HCT116 (cell line): ENCODE results near the gene MUSTN1. TPM values are rescaled to one million over a fixed set of nuclear protein-coding genes. Genes with fewer than 3 reads are reported as not detected.

Experiments
- ATAC-seq: fragments of 200-7000 bp; cut with Tn5 transposase; 2 replicates; pipeline ENCODE4 v1.9.1; 2020; ENCODE audit warnings: mild to moderate bottlenecking, moderate library complexity
- BruUV-seq: library from RNA; stranded (reverse); fragments of 400-500 nt; replicated peaks from 2 replicates; lab custom pipeline; 2021; lab: Mats Ljungman, UMichigan
- CTCF ChIA-PET: fragments of 300-600 bp; sonication (Branson Sonifier 250); formaldehyde crosslinking; loops from one replicate; lab custom pipeline; 2021; ENCODE audit warnings: antibody characterized with exemption; lab: Charles Lee
- POLR2A ChIA-PET: fragments of 300-600, 350-600 bp; sonication (Branson Sonifier 250); formaldehyde crosslinking; loops from one replicate; lab custom pipeline; 2021; ENCODE audit warnings: antibody characterized with exemption; lab: Charles Lee
- RAD21 ChIA-PET, 2 experiments: fragments of 300-600 bp; sonication (Branson Sonifier 250); formaldehyde crosslinking; loops; one replicate each; lab custom pipeline; 2023; ENCODE audit warnings: low total read pairs in 2 of 2; ENCODE audit not compliant: uncharacterized antibody in 2 of 2, unreplicated experiment in 2 of 2, low non-redundant PET in 1 of 2; lab: Charles Lee
- DNase-seq: peaks from one replicate; pipeline ENCODE4 v3.0.0-alpha.2; 2010; ENCODE audit warnings: low read depth, low spot score
- H2AFZ ChIP-seq: fragments of 200-600 bp; shearing (Covaris generic), sonication (generic); 2 replicates; pipeline ENCODE4 v1.6.1; 2017; ENCODE audit warnings: low read depth, mixed run types, mixed read lengths, antibody characterized with exemption, low read length; ENCODE audit not compliant: poor library complexity, severe bottlenecking
- H3K27ac ChIP-seq: 2 replicates; pipeline ENCODE4 v1.5.1; 2012; ENCODE audit warnings: low read depth, low read length
- H3K27me3 ChIP-seq: fragments of 200-600 bp; sonication (generic); 2 replicates; pipeline ENCODE4 v1.6.1; 2016; ENCODE audit warnings: mixed run types, low read length, mixed read lengths; ENCODE audit not compliant: insufficient read depth
- H3K36me3 ChIP-seq, 2 experiments: fragments of 200-500 bp in 1 of 2; fragments of 200-600 bp in 1 of 2; sonication (Bioruptor generic) in 1 of 2; sonication (generic) in 1 of 2; 2 replicates each; pipeline versions ENCODE4 v1.5.1 to v1.6.1; 2014 to 2016; ENCODE audit warnings: low read length in 2 of 2, inconsistent platforms in 1 of 2, mixed read lengths in 1 of 2, mixed run types in 1 of 2; ENCODE audit not compliant: insufficient read depth in 2 of 2, control insufficient read depth in 1 of 2
- H3K4me1 ChIP-seq, 2 experiments: fragments of 200-600 bp in 1 of 2; sonication (generic) in 1 of 2; 2 replicates each; pipeline versions ENCODE4 v1.5.1 to v1.6.1; 2012 to 2017; ENCODE audit warnings: low read length in 2 of 2, inconsistent platforms in 1 of 2, mild to moderate bottlenecking in 1 of 2, mixed read lengths in 1 of 2, mixed run types in 1 of 2, moderate library complexity in 1 of 2; ENCODE audit not compliant: insufficient read depth in 2 of 2, control insufficient read depth in 1 of 2
- H3K4me2 ChIP-seq: fragments of 200-600 bp; sonication (generic); 2 replicates; pipeline ENCODE4 v1.6.1; 2017; ENCODE audit warnings: mixed run types, low read length, mixed read lengths
- H3K4me3 ChIP-seq, 2 experiments: fragments of 200-600 bp in 1 of 2; sonication (generic) in 1 of 2; replicated peaks in 1 of 2; 2 replicates each; pipeline ENCODE4 v1.5.1; 2011 to 2016; ENCODE audit warnings: low read length in 2 of 2, control low read depth in 1 of 2, low read depth in 1 of 2, mild to moderate bottlenecking in 1 of 2, mixed read lengths in 1 of 2, mixed run types in 1 of 2
- H3K79me2 ChIP-seq: fragments of 200-600 bp; sonication (generic); 2 replicates; pipeline ENCODE4 v1.6.1; 2017; ENCODE audit warnings: mild to moderate bottlenecking, mixed run types, low read length, moderate library complexity, mixed read lengths; ENCODE audit not compliant: insufficient read depth
- H3K9ac ChIP-seq: fragments of 200-600 bp; sonication (generic); 2 replicates; pipeline ENCODE4 v1.6.1; 2016; ENCODE audit warnings: low read length, mixed read lengths
- H3K9me2 ChIP-seq: fragments of 200-600 bp; sonication (generic), shearing (Covaris generic); 2 replicates; pipeline ENCODE4 v1.6.1; 2017; ENCODE audit warnings: mixed run types, mild to moderate bottlenecking, moderate library complexity; ENCODE audit not compliant: insufficient read depth
- H3K9me3 ChIP-seq, 2 experiments: fragments of 200-500 bp in 1 of 2; fragments of 200-600 bp in 1 of 2; sonication (Bioruptor generic) in 1 of 2; sonication (generic) in 1 of 2; 2 replicates each; pipeline ENCODE4 v1.6.1; 2014 to 2017; ENCODE audit warnings: low read length in 2 of 2, mixed read lengths in 2 of 2, inconsistent platforms in 1 of 2, low read depth in 1 of 2, mild to moderate bottlenecking in 1 of 2, mixed run types in 1 of 2, moderate library complexity in 1 of 2; ENCODE audit not compliant: control insufficient read depth in 1 of 2, insufficient read depth in 1 of 2
- H4K20me1 ChIP-seq: fragments of 200-600 bp; sonication (generic), shearing (Covaris generic); 2 replicates; pipeline ENCODE4 v1.6.1; 2017; ENCODE audit warnings: mixed run types, mild to moderate bottlenecking, moderate library complexity; ENCODE audit not compliant: insufficient read depth
- ATF3 ChIP-seq: IDR thresholded peaks from 2 replicates; pipeline ENCODE4 v1.6.1; 2012
- CBX3 ChIP-seq: IDR thresholded peaks from 2 replicates; pipeline ENCODE4 v1.6.1; 2012; ENCODE audit warnings: low read depth
- CTCF ChIP-seq, 3 experiments: fragments of 200-600 bp in 1 of 3; sonication (generic) in 1 of 3; IDR thresholded peaks in 2 of 3; conservative IDR thresholded peaks in 1 of 3; 2 replicates each; pipeline ENCODE4 v1.5.1; 2012 to 2017; ENCODE audit warnings: low read depth in 2 of 3, low read length in 2 of 3, antibody characterized with exemption in 1 of 3, borderline replicate concordance in 1 of 3, control low read depth in 1 of 3, mild to moderate bottlenecking in 1 of 3, mixed read lengths in 1 of 3, mixed run types in 1 of 3, moderate library complexity in 1 of 3; ENCODE audit not compliant: insufficient read depth in 1 of 3
- EGR1 ChIP-seq: IDR thresholded peaks from 2 replicates; pipeline ENCODE4 v1.6.1; 2012; ENCODE audit warnings: low read depth
- EZH2 ChIP-seq: fragments of 200-600 bp; sonication (generic); IDR thresholded peaks from 2 replicates; pipeline ENCODE4 v1.6.1; 2017; ENCODE audit warnings: antibody characterized with exemption, mixed run types
- JUND ChIP-seq: IDR thresholded peaks from 2 replicates; pipeline ENCODE4 v1.6.1; 2012
- REST ChIP-seq: IDR thresholded peaks from 2 replicates; pipeline ENCODE4 v1.6.1; 2012; ENCODE audit warnings: low read depth
- TCF7L2 ChIP-seq: IDR thresholded peaks from 2 replicates; pipeline ENCODE4 v1.7.0; 2011; ENCODE audit warnings: borderline replicate concordance, inconsistent platforms; ENCODE audit not compliant: insufficient read depth, insufficient read length; ENCODE audit errors: extremely low read depth
- ZNF274 ChIP-seq: fragments of 200-500 bp; sonication (Bioruptor generic); IDR thresholded peaks from 2 replicates; pipeline ENCODE4 v1.6.1; 2014; ENCODE audit warnings: mild to moderate bottlenecking, low read depth, low read length, inconsistent platforms
- intact Hi-C: fragments of 100-400 bp; cut with micrococcal nuclease; formaldehyde crosslinking; loops from 2 replicates; pipeline ENCODE4 v1.10.0; 2022
- total RNA-seq: library from RNA; stranded (reverse); gene quantifications from one replicate; pipeline ENCODE4 v1.2.1, GENCODE V29; 2021; ENCODE audit not compliant: unreplicated experiment

MUSTN1 gene
- total RNA-seq, 1 experiment from 2014 or later, result 0.44 TPM

- no peak for DNase-seq
- Histone ChIP-seq H3K4me2 (no peak overlapping the region), H3K4me3 (no peak overlapping the region), H3K9me2 (no peaks in the 10 kb centered on the region), H4K20me1 (no peaks in the 10 kb centered on the region), H3K4me1 (peaks cover 0 to 6% of the 10 kb centered on the region in 2 experiments; a peak in 1 of 4 replicates), H2AFZ (no peak overlapping the region), H3K27me3 (no peaks in the 10 kb centered on the region), H3K27ac (no peak overlapping the region), H3K9me3 (no peaks in the 10 kb centered on the region), H3K79me2 (no peaks in the 10 kb centered on the region), H3K9ac (no peak overlapping the region), H3K36me3 (no peaks in the 10 kb centered on the region)
- TF ChIP-seq EGR1, result no peak
- no peak for TF ChIP-seq JUND
- no peak for TF ChIP-seq CTCF (IDR thresholded peaks at IDR 0.05 in 2 of 3, conservative IDR thresholded peaks at IDR 0.05 in 1 of 3; ENCODE audit: borderline replicate concordance in 1 of 3, insufficient read depth in 1 of 3, low read depth in 2 of 3, low read length in 2 of 3)
- TF ChIP-seq ATF3, result no peak
- no peak for TF ChIP-seq ZNF274
- no peak for TF ChIP-seq REST
- TF ChIP-seq EZH2, result no peak
- TF ChIP-seq CBX3, result no peak
- TF ChIP-seq TCF7L2, result no peak
- CTCF ChIA-PET, result no interaction called here
- intact Hi-C loops, result no loop called here
- RAD21 ChIA-PET, result no interaction called here
- ATAC-seq, result no peak
- POLR2A ChIA-PET, result no interaction called here
- no TSS peak for BruUV-seq
These were observed 17.6 kb downstream of the MUSTN1 start for GRCh38 chr3:52817221-52817620.
